Karpas-422 (cell line): ENCODE measurements around the gene ATP9A. TPM values are rescaled to one million over a fixed set of nuclear protein-coding genes. Genes with fewer than 3 reads are reported as not detected.

Source experiments
- DNase-seq: peaks from one replicate; pipeline ENCODE4 v3.0.0-alpha.2; 2015
- H2AFZ ChIP-seq: fragments of 200-600 bp; sonication (generic); 2 replicates; pipeline ENCODE4 v1.6.1; 2014; ENCODE audit warnings: antibody characterized with exemption, low read length, mixed read lengths
- H3K27ac ChIP-seq: fragments of 200-600 bp; sonication (generic); 2 replicates; pipeline ENCODE4 v1.5.1; 2014; ENCODE audit warnings: mild to moderate bottlenecking, low read length, moderate library complexity
- H3K27me3 ChIP-seq: fragments of 200-600 bp; sonication (generic); 2 replicates; pipeline ENCODE4 v1.6.1; 2014; ENCODE audit warnings: low read length, mixed read lengths
- H3K36me3 ChIP-seq: fragments of 200-600 bp; sonication (generic); 2 replicates; pipeline ENCODE4 v1.6.1; 2014; ENCODE audit warnings: low read length, mixed read lengths; ENCODE audit not compliant: insufficient read depth
- H3K4me1 ChIP-seq: fragments of 200-600 bp; sonication (generic); 2 replicates; pipeline ENCODE4 v1.6.1; 2014; ENCODE audit warnings: mild to moderate bottlenecking, low read length, mixed read lengths
- H3K4me2 ChIP-seq: fragments of 200-600 bp; sonication (generic); 2 replicates; pipeline ENCODE4 v1.6.1; 2014; ENCODE audit warnings: low read length, low read depth, mild to moderate bottlenecking; ENCODE audit not compliant: poor library complexity, severe bottlenecking
- H3K4me3 ChIP-seq: fragments of 200-600 bp; sonication (generic); 2 replicates; pipeline ENCODE4 v1.5.1; 2014; ENCODE audit warnings: mild to moderate bottlenecking, antibody characterized with exemption, low read length, mixed read lengths
- H3K79me2 ChIP-seq: fragments of 200-600 bp; sonication (generic); 2 replicates; pipeline ENCODE4 v1.6.1; 2014; ENCODE audit warnings: mild to moderate bottlenecking, low read length, mixed read lengths
- H3K9ac ChIP-seq: fragments of 200-600 bp; sonication (generic); 2 replicates; pipeline ENCODE4 v1.6.0; 2014; ENCODE audit warnings: low read length
- H3K9me2 ChIP-seq: fragments of 200-600 bp; sonication (generic), shearing (Covaris generic); replicated peaks from 2 replicates; pipeline ENCODE4 v1.6.0; 2014; ENCODE audit warnings: mild to moderate bottlenecking, low read length, moderate library complexity; ENCODE audit not compliant: insufficient read depth
- H3K9me3 ChIP-seq: fragments of 300-700, 200-600 bp; sonication (generic); 2 replicates; pipeline ENCODE4 v1.6.1; 2014; ENCODE audit warnings: low read length, mixed read lengths
- H4K20me1 ChIP-seq: fragments of 200-600 bp; sonication (generic); 2 replicates; pipeline ENCODE4 v1.6.1; 2014; ENCODE audit warnings: mild to moderate bottlenecking, antibody characterized with exemption, low read length, low read depth; ENCODE audit not compliant: insufficient read depth
- total RNA-seq: library from RNA; depleted of rRNA; stranded (reverse); fragments of >200 nt; shearing (Covaris generic); gene quantifications from 2 replicates; pipeline ENCODE4 v1.2.3, GENCODE V29; 2014; ENCODE audit warnings: low replicate concordance

ATP9A gene
- total RNA-seq, 1 experiment from 2014 or later = 0.19 TPM

DNA sequence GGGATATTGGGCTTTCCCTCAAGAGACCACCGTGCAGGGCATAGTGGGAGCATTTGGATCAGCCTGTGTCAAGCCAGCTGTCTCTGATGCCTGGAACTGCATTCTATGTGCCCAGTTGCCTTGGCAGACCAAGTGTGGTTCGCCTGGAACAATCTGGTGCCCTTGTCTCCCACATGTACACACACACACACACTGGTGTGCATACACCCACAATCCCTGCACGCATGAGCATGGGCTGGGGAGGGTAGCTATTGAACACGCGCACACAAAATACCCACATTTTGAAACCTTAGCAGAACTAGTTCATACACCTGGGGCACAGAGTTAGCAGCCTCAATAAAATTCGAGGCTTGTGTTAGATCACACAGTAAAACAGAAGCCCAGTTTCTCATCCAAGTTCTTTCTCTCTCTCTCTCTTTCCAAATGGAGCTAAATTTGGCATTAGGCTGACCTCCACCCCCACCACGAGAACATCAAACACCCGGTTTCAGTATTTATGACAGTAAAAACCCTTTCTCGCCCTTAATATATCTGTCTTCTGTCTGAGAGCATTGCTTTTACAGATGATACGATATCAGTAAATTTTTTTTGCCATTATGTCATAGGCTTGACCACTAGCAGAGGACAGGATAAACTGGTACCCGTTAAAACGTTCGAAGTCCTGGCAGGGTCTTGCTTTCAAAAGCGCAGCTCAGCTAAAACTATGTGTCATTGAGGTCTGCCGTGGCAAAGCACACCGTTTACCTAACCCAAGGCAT, 207.5 kb downstream of the ATP9A start:
- no peak for DNase-seq

GRCh38 chr20:51560042-51560441, 208.1 kb downstream of the ATP9A start:
- no peak overlapping the region for H3K9ac ChIP-seq
- no peaks in the 10 kb centered on the region for H3K36me3 ChIP-seq
- no peaks in the 10 kb centered on the region for H4K20me1 ChIP-seq
- no peaks in the 10 kb centered on the region for H3K79me2 ChIP-seq
- DNase-seq = no peak
- H3K4me3 ChIP-seq = no peak overlapping the region
- H2AFZ ChIP-seq = no peak overlapping the region
- no peaks in the 10 kb centered on the region for H3K9me3 ChIP-seq
- peaks cover 2% of the 10 kb centered on the region; the same call in 1 of the 2 replicates for H3K27me3 ChIP-seq
- H3K27ac ChIP-seq = no peak overlapping the region
- peaks cover under 1% of the 10 kb centered on the region for H3K4me1 ChIP-seq
- no peaks in the 10 kb centered on the region for H3K9me2 ChIP-seq
- no peak overlapping the region for H3K4me2 ChIP-seq

More for the DNA sequence above, 207.5 kb downstream of the ATP9A start:
- Histone ChIP-seq H3K27me3 (peaks cover 2% of the 10 kb centered on the region; the same call in 1 of the 2 replicates), H3K4me1 (peaks cover 5% of the 10 kb centered on the region), H3K4me2 (no peak overlapping the region), H3K9me2 (no peaks in the 10 kb centered on the region), H3K79me2 (no peaks in the 10 kb centered on the region), H3K36me3 (no peaks in the 10 kb centered on the region), H3K27ac (no peak overlapping the region), H2AFZ (no peak overlapping the region), H4K20me1 (no peaks in the 10 kb centered on the region), H3K9me3 (no peaks in the 10 kb centered on the region), H3K4me3 (no peak overlapping the region), H3K9ac (no peak overlapping the region)

DNA sequence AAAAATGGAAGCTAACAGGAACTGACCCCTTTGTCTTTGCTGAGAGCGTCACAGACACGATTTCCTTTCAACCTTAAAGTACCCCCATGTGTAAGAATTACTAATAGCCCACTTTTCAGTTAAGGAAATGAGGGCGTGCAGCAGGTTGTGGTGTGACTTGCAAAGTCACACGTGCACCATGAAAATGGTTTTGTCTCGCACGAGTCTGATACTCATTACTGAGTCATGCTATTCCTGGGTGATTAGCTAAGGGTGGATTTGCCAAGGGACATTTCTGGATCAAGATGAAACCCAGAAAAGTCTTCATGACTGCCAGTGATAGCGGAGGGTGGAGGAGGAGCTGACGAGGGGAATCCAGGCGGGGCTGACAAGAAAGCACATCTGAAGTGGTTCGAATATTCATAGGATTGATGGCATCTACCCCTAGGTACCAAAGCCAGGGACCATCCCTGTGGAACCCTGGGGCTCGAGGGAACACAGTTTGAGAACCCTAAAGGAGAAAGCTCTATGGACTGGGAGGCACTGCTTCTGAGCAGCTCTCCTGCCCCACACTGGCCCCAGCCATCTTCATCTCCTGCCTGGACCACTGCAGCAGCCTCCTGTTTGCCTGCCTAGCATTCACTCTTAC, 213.5 kb downstream of the ATP9A start:
- peaks cover 2% of the 10 kb centered on the region; the same call in 1 of the 2 replicates for H3K27me3 ChIP-seq
- H3K27ac ChIP-seq = peak overlapping the region; percentile 17; the same call in 1 of the 2 replicates
- no peak for DNase-seq
- peak overlapping the region; percentile 90 for H2AFZ ChIP-seq
- H3K9ac ChIP-seq = peak overlapping the region; percentile 37; the same call in 1 of the 2 replicates
- no peaks in the 10 kb centered on the region for H3K36me3 ChIP-seq
- H3K9me3 ChIP-seq = no peaks in the 10 kb centered on the region
- peak overlapping the region; percentile 44 for H3K4me2 ChIP-seq
- peak overlapping the region; percentile 9; the same call in 1 of the 2 replicates for H3K4me3 ChIP-seq
- H3K9me2 ChIP-seq = no peaks in the 10 kb centered on the region
- H3K79me2 ChIP-seq = no peaks in the 10 kb centered on the region
- H3K4me1 ChIP-seq = peaks cover 12% of the 10 kb centered on the region
- no peaks in the 10 kb centered on the region for H4K20me1 ChIP-seq

DNA sequence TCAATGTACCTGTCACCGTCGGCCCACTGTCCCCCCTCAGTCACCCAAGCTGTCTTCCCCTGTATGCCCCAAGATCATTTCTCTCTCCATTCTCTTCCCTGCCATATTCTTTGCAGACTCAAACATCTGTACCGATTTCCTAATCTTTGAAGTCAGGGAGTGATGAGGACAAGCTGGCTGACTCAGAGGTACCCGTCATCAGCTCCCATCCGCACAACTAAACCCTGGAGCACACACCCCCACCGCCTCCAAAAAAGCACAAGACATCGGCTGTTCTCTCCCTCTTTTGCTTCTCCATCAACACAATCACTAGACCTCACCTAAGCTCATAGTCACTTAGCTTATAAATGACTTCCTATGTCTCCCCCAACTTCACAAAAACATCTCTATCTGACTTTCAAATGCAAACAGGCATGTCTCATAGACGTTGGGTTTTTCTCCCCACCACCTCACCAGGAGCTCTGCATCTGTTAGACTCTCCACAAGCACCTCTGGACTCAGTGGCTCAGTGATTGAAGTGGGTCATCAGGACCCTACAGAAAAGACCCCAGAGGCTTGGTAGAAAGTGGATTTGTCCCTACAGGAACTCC, 214.2 kb downstream of the ATP9A start:
- H3K4me2 ChIP-seq = peak overlapping the region; percentile 44

GRCh38 chr20:51551186-51551585, 217.0 kb downstream of the ATP9A start:
- Histone ChIP-seq H4K20me1 (no peaks in the 10 kb centered on the region), H3K27ac (no peak overlapping the region), H3K9ac (no peak overlapping the region), H3K79me2 (no peaks in the 10 kb centered on the region), H3K4me3 (no peak overlapping the region), H3K4me2 (no peak overlapping the region), H3K4me1 (peaks cover 12% of the 10 kb centered on the region), H3K36me3 (no peaks in the 10 kb centered on the region), H3K27me3 (no peaks in the 10 kb centered on the region), H2AFZ (no peak overlapping the region), H3K9me2 (no peaks in the 10 kb centered on the region), H3K9me3 (no peaks in the 10 kb centered on the region)
- DNase-seq = no peak

More for the DNA sequence above, 214.2 kb downstream of the ATP9A start:
- no peak for DNase-seq
- H3K27ac ChIP-seq = peak overlapping the region; percentile 17; the same call in 1 of the 2 replicates
- H3K79me2 ChIP-seq = no peaks in the 10 kb centered on the region
- H3K4me1 ChIP-seq = peaks cover 12% of the 10 kb centered on the region
- peaks cover 2% of the 10 kb centered on the region; the same call in 1 of the 2 replicates for H3K27me3 ChIP-seq
- peak overlapping the region; percentile 37; the same call in 1 of the 2 replicates for H3K9ac ChIP-seq
- H3K9me3 ChIP-seq = no peaks in the 10 kb centered on the region
- no peaks in the 10 kb centered on the region for H3K9me2 ChIP-seq
- H4K20me1 ChIP-seq = no peaks in the 10 kb centered on the region
- H3K36me3 ChIP-seq = no peaks in the 10 kb centered on the region
- peak overlapping the region; percentile 9; the same call in 1 of the 2 replicates for H3K4me3 ChIP-seq
- peak overlapping the region; percentile 90 for H2AFZ ChIP-seq

DNA sequence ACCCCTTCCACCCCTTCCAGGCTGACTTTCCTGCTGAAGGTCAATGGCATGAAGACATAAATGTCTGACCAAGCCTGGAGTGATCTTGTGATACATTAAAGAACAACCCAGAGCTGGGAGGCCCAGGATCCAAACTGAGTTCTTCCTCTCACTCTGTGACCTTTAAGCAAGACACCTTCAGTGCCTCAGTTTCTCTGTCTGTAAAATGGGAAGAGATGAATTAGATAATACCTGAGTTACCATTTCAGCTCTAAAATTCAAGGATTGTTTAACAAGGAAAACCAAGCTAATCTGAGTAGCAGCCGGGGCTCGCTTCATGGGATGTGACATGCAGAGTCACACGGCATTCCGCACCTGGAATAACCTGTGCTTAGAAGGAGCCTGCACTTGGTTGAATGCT, 218.7 kb downstream of the ATP9A start:
- no peak overlapping the region for H2AFZ ChIP-seq
- peaks cover 6% of the 10 kb centered on the region for H3K4me1 ChIP-seq
- H3K4me2 ChIP-seq = no peak overlapping the region
- H3K9ac ChIP-seq = no peak overlapping the region
- H3K4me3 ChIP-seq = no peak overlapping the region
- H3K27me3 ChIP-seq = no peaks in the 10 kb centered on the region
- no peak overlapping the region for H3K27ac ChIP-seq
- no peaks in the 10 kb centered on the region for H3K36me3 ChIP-seq
- no peaks in the 10 kb centered on the region for H4K20me1 ChIP-seq
- H3K9me2 ChIP-seq = 0 out of 2 replicates have a peak, but pooled peaks cover 4% of the 10 kb centered on the region
- no peaks in the 10 kb centered on the region for H3K9me3 ChIP-seq
- no peak for DNase-seq
- no peaks in the 10 kb centered on the region for H3K79me2 ChIP-seq

DNA sequence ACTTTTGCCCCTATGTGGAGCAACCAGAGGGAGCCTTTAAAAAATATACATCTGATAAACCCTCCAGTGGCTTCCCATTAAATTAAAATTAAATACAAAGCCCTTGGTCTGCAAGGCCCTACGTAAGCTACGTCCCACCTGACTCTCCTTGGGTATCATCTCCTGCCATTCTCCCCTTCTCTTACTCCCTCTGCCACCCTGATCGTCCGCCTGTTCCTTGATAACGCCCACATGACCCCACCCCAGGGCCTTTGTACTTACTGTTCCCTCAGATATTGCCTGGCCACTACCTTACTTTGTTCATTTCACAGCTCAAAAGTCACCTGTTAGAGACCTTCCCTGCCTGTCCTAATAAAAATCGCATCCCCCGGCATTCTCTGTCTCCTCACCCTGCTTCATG, 220.2 kb downstream of the ATP9A start:
- no peak overlapping the region for H3K4me2 ChIP-seq
- H2AFZ ChIP-seq = no peak overlapping the region
- no peak overlapping the region for H3K27ac ChIP-seq
- H3K9ac ChIP-seq = no peak overlapping the region
- H3K27me3 ChIP-seq = no peaks in the 10 kb centered on the region
- no peaks in the 10 kb centered on the region for H4K20me1 ChIP-seq
- no peak overlapping the region for H3K4me3 ChIP-seq
- H3K79me2 ChIP-seq = no peaks in the 10 kb centered on the region
- 0 out of 2 replicates have a peak, but pooled peaks cover 4% of the 10 kb centered on the region for H3K9me2 ChIP-seq
- H3K4me1 ChIP-seq = peaks cover 8% of the 10 kb centered on the region
- no peaks in the 10 kb centered on the region for H3K36me3 ChIP-seq
- DNase-seq = no peak
- no peaks in the 10 kb centered on the region for H3K9me3 ChIP-seq
